Activated CD8-positive, alpha-beta T cell treated with anti-CD3 and anti-CD28 coated beads, Interleukin-2, amount 10 ng/mL, durations not matched to agents 7 days and 5 days (primary cell): Measurements from ENCODE around the gene ADA. TPM values are rescaled to one million over a fixed set of nuclear protein-coding genes. Genes with fewer than 3 reads are reported as not detected.

Source experiments
- ATAC-seq: fragments of 150-1000 bp; cut with Tn5 transposase; one replicate; pipeline ENCODE4 v1.10.0; 2021; ENCODE audit warnings: moderate library complexity
- CTCF ChIA-PET: fragments of 350-600 bp; sonication (Branson Sonifier 250); formaldehyde crosslinking; loops from one replicate; lab custom pipeline; 2021; ENCODE audit warnings: antibody characterized with exemption; lab: Charles Lee
- POLR2A ChIA-PET: fragments of 350-600 bp; sonication (Branson Sonifier 250); formaldehyde crosslinking; loops from one replicate; lab custom pipeline; 2021; ENCODE audit warnings: antibody characterized with exemption; lab: Charles Lee
- DNase-seq: peaks from one replicate; pipeline ENCODE4 v3.0.0-alpha.2; 2020
- H3K27ac Mint-ChIP-seq: one replicate; pipeline ENCODE4 v1.8.0; 2021; ENCODE audit warnings: mild to moderate bottlenecking, mixed read lengths
- H3K27me3 Mint-ChIP-seq: one replicate; pipeline ENCODE4 v1.8.0; 2021; ENCODE audit warnings: low read depth, mixed read lengths
- H3K36me3 Mint-ChIP-seq: one replicate; pipeline ENCODE4 v1.8.0; 2021; ENCODE audit warnings: low read depth, mixed read lengths
- H3K4me1 Mint-ChIP-seq: one replicate; pipeline ENCODE4 v1.8.0; 2021; ENCODE audit warnings: low read depth, mixed read lengths
- H3K4me3 Mint-ChIP-seq: one replicate; pipeline ENCODE4 v1.8.0; 2021; ENCODE audit warnings: mild to moderate bottlenecking, mixed read lengths
- H3K9me3 Mint-ChIP-seq: one replicate; pipeline ENCODE4 v1.8.0; 2022; ENCODE audit warnings: mixed read lengths; ENCODE audit not compliant: insufficient read depth
- total RNA-seq, 2 experiments: library from RNA; stranded (reverse); gene quantifications; one replicate each; pipeline ENCODE4 v1.2.3, GENCODE V29; 2021

Gene ADA
- total RNA-seq, 2 experiments from 2014 or later, result 110 to 112 TPM

GRCh38 chr20:44587035-44587980, 64.2 kb downstream of the ADA start:
- Mint-ChIP-seq H3K9me3 (no peaks in the 10 kb centered on the region), H3K4me3 (no peak overlapping the region), H3K4me1 (peaks cover 10% of the 10 kb centered on the region), H3K36me3 (no peaks in the 10 kb centered on the region), H3K27ac (no peak overlapping the region), H3K27me3 (peaks cover 2% of the 10 kb centered on the region)
- POLR2A ChIA-PET, result interaction anchor here (0.6 kb wide), 1 partner anchor 1155 kb away, joined by 3 read pairs; no protein-coding TSS in a partner anchor
- ATAC-seq (no peak), DNase-seq (no peak)
- CTCF ChIA-PET, result interaction anchor here (1.2 to 2.8 kb wide), 5 partner anchors 11 to 66 kb away, joined by 4 to 12 read pairs (median 5); partner anchors contain the start of gene SERINC3

GRCh38 chr20:44586289-44586911, 65.1 kb downstream of the ADA start:
- POLR2A ChIA-PET, result no interaction called here
- H3K9me3 Mint-ChIP-seq, result no peaks in the 10 kb centered on the region
- H3K27me3 Mint-ChIP-seq, result peaks cover 2% of the 10 kb centered on the region
- ATAC-seq (no peak), DNase-seq (no peak)
- H3K4me3 Mint-ChIP-seq, result no peak overlapping the region
- no peak overlapping the region for H3K27ac Mint-ChIP-seq
- peaks cover 10% of the 10 kb centered on the region for H3K4me1 Mint-ChIP-seq
- no peaks in the 10 kb centered on the region for H3K36me3 Mint-ChIP-seq
- CTCF ChIA-PET, result interaction anchor here (1.0 to 2.8 kb wide), 6 partner anchors 10 to 65 kb away, joined by 3 to 12 read pairs (median 4); partner anchors contain the start of gene SERINC3

GRCh38 chr20:44585057-44585963, 66.2 kb downstream of the ADA start:
- Mint-ChIP-seq H3K27ac (peak overlapping the region; percentile 23), H3K4me3 (no peak overlapping the region), H3K27me3 (peaks cover 2% of the 10 kb centered on the region), H3K9me3 (no peaks in the 10 kb centered on the region), H3K4me1 (peaks cover 16% of the 10 kb centered on the region), H3K36me3 (no peaks in the 10 kb centered on the region)
- DNase-seq (no peak), ATAC-seq (no peak)
- ChIA-PET POLR2A (no interaction called here), CTCF (interaction anchor here (1.0 to 2.8 kb wide), 4 partner anchors 13 to 64 kb away, joined by 3 to 12 read pairs (median 6); partner anchors contain the start of gene SERINC3)

GRCh38 chr20:44584162-44584561, 67.3 kb downstream of the ADA start:
- no peak overlapping the region for H3K27ac Mint-ChIP-seq
- peaks cover 2% of the 10 kb centered on the region for H3K27me3 Mint-ChIP-seq
- H3K4me3 Mint-ChIP-seq, result no peak overlapping the region
- H3K4me1 Mint-ChIP-seq, result peaks cover 16% of the 10 kb centered on the region
- no peaks in the 10 kb centered on the region for H3K36me3 Mint-ChIP-seq
- ChIA-PET CTCF (interaction anchor here (1.0 kb wide), 1 partner anchor 11 kb away, joined by 5 read pairs; no protein-coding TSS in a partner anchor), POLR2A (no interaction called here)
- H3K9me3 Mint-ChIP-seq, result no peaks in the 10 kb centered on the region
- ATAC-seq, result no peak
- no peak for DNase-seq

GRCh38 chr20:44583157-44583556, 68.3 kb downstream of the ADA start:
- CTCF ChIA-PET, result interaction anchor here (1.0 to 1.2 kb wide), 2 partner anchors 12 to 27 kb away, joined by 4 to 5 read pairs; no protein-coding TSS in a partner anchor

GRCh38 chr20:44582311-44583025, 69.0 kb downstream of the ADA start, which contains the start of gene PKIG:
TSS of gene PKIG (plus strand) at chr20:44582579. CDS start at chr20:44614557, 31,978 bp downstream.
- no peak for DNase-seq
- Mint-ChIP-seq H3K4me1 (peaks cover 16% of the 10 kb centered on the region), H3K27ac (no peak within 1 kb of the TSS), H3K9me3 (no peaks in the 10 kb centered on the region), H3K36me3 (no peaks in the 10 kb centered on the region), H3K4me3 (no peak within 1 kb of the TSS), H3K27me3 (no peaks in the 10 kb centered on the region)
- ATAC-seq, result no peak
- POLR2A ChIA-PET, result interaction anchor here (0.6 kb wide), 1 partner anchor 77 kb away, joined by 4 read pairs; no protein-coding TSS in a partner anchor
- CTCF ChIA-PET, result interaction anchor here (1.2 kb wide), 1 partner anchor 28 kb away, joined by 4 read pairs; no protein-coding TSS in a partner anchor

More at GRCh38 chr20:44583157-44583556, 68.3 kb downstream of the ADA start:
- DNase-seq (no peak), ATAC-seq (no peak)
- Mint-ChIP-seq H3K9me3 (no peaks in the 10 kb centered on the region), H3K27me3 (peaks cover 2% of the 10 kb centered on the region), H3K27ac (no peak overlapping the region), H3K4me3 (no peak overlapping the region), H3K4me1 (peaks cover 16% of the 10 kb centered on the region), H3K36me3 (no peaks in the 10 kb centered on the region)
- POLR2A ChIA-PET, result interaction anchor here (0.6 kb wide), 1 partner anchor 76 kb away, joined by 4 read pairs; no protein-coding TSS in a partner anchor

GRCh38 chr20:44581515-44581914, 70.0 kb downstream of the ADA start:
- H3K36me3 Mint-ChIP-seq, result no peaks in the 10 kb centered on the region
- ChIA-PET CTCF (no interaction called here), POLR2A (no interaction called here)
- H3K27ac Mint-ChIP-seq, result no peak overlapping the region
- ATAC-seq, result no peak
- no peak overlapping the region for H3K4me3 Mint-ChIP-seq
- H3K27me3 Mint-ChIP-seq, result no peaks in the 10 kb centered on the region
- DNase-seq, result no peak
- H3K4me1 Mint-ChIP-seq, result peaks cover 23% of the 10 kb centered on the region
- H3K9me3 Mint-ChIP-seq, result no peaks in the 10 kb centered on the region

GRCh38 chr20:44580581-44581268, 70.8 kb downstream of the ADA start:
- Mint-ChIP-seq H3K9me3 (no peaks in the 10 kb centered on the region), H3K27me3 (no peaks in the 10 kb centered on the region), H3K4me3 (no peak overlapping the region), H3K36me3 (no peaks in the 10 kb centered on the region), H3K27ac (no peak overlapping the region), H3K4me1 (peaks cover 23% of the 10 kb centered on the region)
- DNase-seq (no peak), ATAC-seq (no peak)
- ChIA-PET POLR2A (no interaction called here), CTCF (no interaction called here)

GRCh38 chr20:44579313-44580081, 72.0 kb downstream of the ADA start:
- ATAC-seq (no peak), DNase-seq (no peak)
- no peak overlapping the region for H3K4me3 Mint-ChIP-seq
- ChIA-PET CTCF (no interaction called here), POLR2A (no interaction called here)
- no peaks in the 10 kb centered on the region for H3K9me3 Mint-ChIP-seq
- no peaks in the 10 kb centered on the region for H3K27me3 Mint-ChIP-seq
- H3K36me3 Mint-ChIP-seq, result no peaks in the 10 kb centered on the region
- H3K4me1 Mint-ChIP-seq, result peaks cover 20% of the 10 kb centered on the region
- H3K27ac Mint-ChIP-seq, result no peak overlapping the region
